PC-9 (cell line): ENCODE results near the gene PTCHD1. TPM values are rescaled to one million over a fixed set of nuclear protein-coding genes. Genes with fewer than 3 reads are reported as not detected.

Experiments used
- BruUV-seq: library from RNA; stranded (reverse); fragments of 400-500 nt; replicated peaks from 2 replicates; lab custom pipeline; 2021; lab: Mats Ljungman, UMichigan
- CTCF ChIA-PET: fragments of 300-600 bp; sonication (Branson Sonifier 250); formaldehyde crosslinking; loops from one replicate; lab custom pipeline; 2022; ENCODE audit warnings: antibody characterized with exemption; lab: Charles Lee
- POLR2A ChIA-PET: fragments of 300-600 bp; sonication (Branson Sonifier 250); formaldehyde crosslinking; loops from one replicate; lab custom pipeline; 2022; ENCODE audit warnings: antibody characterized with exemption; ENCODE audit not compliant: unreplicated experiment; lab: Charles Lee
- DNase-seq, 2 experiments: peaks; one replicate each; pipeline versions ENCODE4 v3.0.0 to v3.0.0-alpha.2; 2015 to 2022; ENCODE audit warnings: mixed read lengths in 1 of 2
- H2AFZ ChIP-seq: fragments of 200-600 bp; sonication (generic); 2 replicates; pipeline ENCODE4 v1.8.1; 2017; ENCODE audit warnings: antibody characterized with exemption
- H3F3A ChIP-seq: fragments of 200-600 bp; sonication (generic); 2 replicates; pipeline ENCODE4 v1.8.1; 2017; ENCODE audit warnings: antibody characterized with exemption, mild to moderate bottlenecking, low read depth; ENCODE audit not compliant: insufficient read depth
- H3K27ac ChIP-seq: fragments of 200-600 bp; sonication (generic); 2 replicates; pipeline ENCODE4 v1.6.1; 2016; ENCODE audit warnings: mixed run types
- H3K27me3 ChIP-seq: fragments of 200-600 bp; sonication (generic); 2 replicates; pipeline ENCODE4 v1.6.1; 2016; ENCODE audit warnings: low read depth, mixed run types; ENCODE audit not compliant: insufficient read depth
- H3K36me3 ChIP-seq: fragments of 200-600 bp; sonication (generic); 2 replicates; pipeline ENCODE4 v1.6.1; 2016; ENCODE audit warnings: low read depth, mixed run types
- H3K4me1 ChIP-seq: fragments of 200-600 bp; sonication (generic); replicated peaks from 2 replicates; pipeline ENCODE4 v1.6.1; 2016; ENCODE audit warnings: mixed run types; ENCODE audit not compliant: insufficient read depth
- H3K4me2 ChIP-seq: fragments of 200-600 bp; sonication (generic); 2 replicates; pipeline ENCODE4 v1.6.1; 2017; ENCODE audit warnings: mixed run types
- H3K4me3 ChIP-seq: fragments of 200-600 bp; sonication (generic); 2 replicates; pipeline ENCODE4 v1.6.1; 2016; ENCODE audit warnings: mixed run types
- H3K79me2 ChIP-seq: fragments of 200-600 bp; sonication (generic); 2 replicates; pipeline ENCODE4 v1.6.1; 2017; ENCODE audit warnings: low read depth, mixed run types
- H3K9me2 ChIP-seq: fragments of 200-600 bp; sonication (generic); 2 replicates; pipeline ENCODE4 v1.8.1; 2017; ENCODE audit warnings: mild to moderate bottlenecking; ENCODE audit not compliant: insufficient read depth
- H3K9me3 ChIP-seq: fragments of 200-600 bp; sonication (generic); 2 replicates; pipeline ENCODE4 v1.8.1; 2016; ENCODE audit warnings: low read depth; ENCODE audit not compliant: insufficient read depth
- H4K20me1 ChIP-seq: fragments of 200-600 bp; sonication (generic); 2 replicates; pipeline ENCODE4 v1.8.1; 2017; ENCODE audit not compliant: insufficient read depth
- EZH2 ChIP-seq: fragments of 200-600 bp; sonication (generic); IDR thresholded peaks from 2 replicates; pipeline ENCODE4 v1.8.0; 2017; ENCODE audit warnings: antibody characterized with exemption, low read depth
- intact Hi-C: fragments of 100-400 bp; cut with micrococcal nuclease; formaldehyde crosslinking; loops from one replicate; pipeline ENCODE4 v1.10.0; 2022; ENCODE audit not compliant: unreplicated experiment
- total RNA-seq: library from RNA; stranded (reverse); gene quantifications from 2 replicates; pipeline ENCODE4 v1.2.3, GENCODE V29; 2021
- TF ChIP-seq, protein P1 (sequence below): fragments of 200-600 bp; sonication (generic); conservative IDR thresholded peaks from 2 replicates; pipeline ENCODE4 v1.6.1; 2017; ENCODE audit warnings: mixed run types, antibody characterized with exemption, mild to moderate bottlenecking, moderate library complexity

PTCHD1 gene
- total RNA-seq, 1 experiment from 2014 or later = not detected

GRCh38 chrX:23338334-23338733, 3.7 kb downstream of the PTCHD1 start:
- no TSS peak for BruUV-seq
- TF ChIP-seq, protein P1, sequence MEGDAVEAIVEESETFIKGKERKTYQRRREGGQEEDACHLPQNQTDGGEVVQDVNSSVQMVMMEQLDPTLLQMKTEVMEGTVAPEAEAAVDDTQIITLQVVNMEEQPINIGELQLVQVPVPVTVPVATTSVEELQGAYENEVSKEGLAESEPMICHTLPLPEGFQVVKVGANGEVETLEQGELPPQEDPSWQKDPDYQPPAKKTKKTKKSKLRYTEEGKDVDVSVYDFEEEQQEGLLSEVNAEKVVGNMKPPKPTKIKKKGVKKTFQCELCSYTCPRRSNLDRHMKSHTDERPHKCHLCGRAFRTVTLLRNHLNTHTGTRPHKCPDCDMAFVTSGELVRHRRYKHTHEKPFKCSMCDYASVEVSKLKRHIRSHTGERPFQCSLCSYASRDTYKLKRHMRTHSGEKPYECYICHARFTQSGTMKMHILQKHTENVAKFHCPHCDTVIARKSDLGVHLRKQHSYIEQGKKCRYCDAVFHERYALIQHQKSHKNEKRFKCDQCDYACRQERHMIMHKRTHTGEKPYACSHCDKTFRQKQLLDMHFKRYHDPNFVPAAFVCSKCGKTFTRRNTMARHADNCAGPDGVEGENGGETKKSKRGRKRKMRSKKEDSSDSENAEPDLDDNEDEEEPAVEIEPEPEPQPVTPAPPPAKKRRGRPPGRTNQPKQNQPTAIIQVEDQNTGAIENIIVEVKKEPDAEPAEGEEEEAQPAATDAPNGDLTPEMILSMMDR = no peak
- TF ChIP-seq EZH2 = no peak
- CTCF ChIA-PET = no interaction called here

GRCh38 chrX:23341452-23341851, 6.8 kb downstream of the PTCHD1 start:
- intact Hi-C loops = no loop called here

More at GRCh38 chrX:23338334-23338733, 3.7 kb downstream of the PTCHD1 start:
- no peaks in the 10 kb centered on the region for H3K79me2 ChIP-seq
- H3K4me3 ChIP-seq = no peak overlapping the region
- no peaks in the 10 kb centered on the region for H3K4me1 ChIP-seq
- H3K9me3 ChIP-seq = no peaks in the 10 kb centered on the region
- no peaks in the 10 kb centered on the region for H3K27me3 ChIP-seq
- no peaks in the 10 kb centered on the region for H3F3A ChIP-seq
- no peak overlapping the region for H3K4me2 ChIP-seq
- no peaks in the 10 kb centered on the region for H3K9me2 ChIP-seq
- H3K27ac ChIP-seq = no peak overlapping the region
- H4K20me1 ChIP-seq = no peaks in the 10 kb centered on the region
- POLR2A ChIA-PET = no interaction called here
- no peaks in the 10 kb centered on the region for H3K36me3 ChIP-seq
- no peak for DNase-seq
- H2AFZ ChIP-seq = no peak overlapping the region
- intact Hi-C loops = no loop called here

DNA sequence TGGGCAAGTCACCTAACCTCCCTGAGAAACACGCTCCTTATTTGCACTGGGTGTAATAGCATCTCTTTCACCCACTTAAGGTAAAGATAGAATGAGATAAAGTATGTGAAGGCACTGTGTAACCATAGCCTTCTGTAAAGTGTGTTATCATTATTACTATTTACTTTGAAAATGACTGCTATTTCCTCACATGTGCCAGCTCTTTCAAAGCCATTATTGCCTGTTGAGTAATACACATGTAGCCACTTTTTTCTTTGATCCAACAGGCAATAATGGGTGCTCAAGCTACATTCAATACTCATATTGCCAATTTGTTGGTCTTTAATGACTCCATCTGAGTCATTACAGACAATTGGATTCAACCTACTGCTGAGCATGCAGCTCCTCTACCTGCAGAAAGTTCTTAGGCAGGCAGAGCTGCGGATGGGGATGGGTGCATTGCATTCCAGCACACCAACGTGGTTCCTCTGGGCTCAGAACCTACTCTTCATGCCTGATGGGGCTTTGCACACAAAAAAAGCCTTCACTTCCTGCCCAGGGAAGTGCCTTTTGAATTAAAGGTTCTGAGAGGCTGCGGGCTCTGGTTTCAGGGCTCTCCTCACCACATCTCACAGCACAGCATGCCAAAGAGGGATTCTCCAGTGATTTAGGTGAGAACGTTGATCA, 9.7 kb downstream of the PTCHD1 start:
- H3K36me3 ChIP-seq = no peaks in the 10 kb centered on the region
- H3K4me3 ChIP-seq = no peak overlapping the region
- intact Hi-C loops = no loop called here
- no peaks in the 10 kb centered on the region for H3K27me3 ChIP-seq
- no TSS peak for BruUV-seq
- H3K9me3 ChIP-seq = no peaks in the 10 kb centered on the region
- H3F3A ChIP-seq = no peaks in the 10 kb centered on the region
- TF ChIP-seq EZH2 = no peak
- TF ChIP-seq, protein P1 = no peak
- POLR2A ChIA-PET = no interaction called here
- no peaks in the 10 kb centered on the region for H3K9me2 ChIP-seq
- no peaks in the 10 kb centered on the region for H4K20me1 ChIP-seq
- no peak overlapping the region for H3K27ac ChIP-seq
- CTCF ChIA-PET = no interaction called here
- no peak overlapping the region for H2AFZ ChIP-seq
- no peaks in the 10 kb centered on the region for H3K79me2 ChIP-seq
- no peaks in the 10 kb centered on the region for H3K4me1 ChIP-seq
- H3K4me2 ChIP-seq = no peak overlapping the region
- no peak for DNase-seq

More at GRCh38 chrX:23341452-23341851, 6.8 kb downstream of the PTCHD1 start:
- Histone ChIP-seq H3K4me3 (no peak overlapping the region), H4K20me1 (no peaks in the 10 kb centered on the region), H3K4me1 (no peaks in the 10 kb centered on the region), H2AFZ (no peak overlapping the region), H3K9me3 (no peaks in the 10 kb centered on the region), H3K79me2 (no peaks in the 10 kb centered on the region), H3K27me3 (no peaks in the 10 kb centered on the region), H3K27ac (no peak overlapping the region), H3K9me2 (no peaks in the 10 kb centered on the region), H3K36me3 (no peaks in the 10 kb centered on the region), H3K4me2 (no peak overlapping the region), H3F3A (no peaks in the 10 kb centered on the region)
- POLR2A ChIA-PET = no interaction called here
- no peak for TF ChIP-seq EZH2
- TF ChIP-seq, protein P1 = no peak
- CTCF ChIA-PET = no interaction called here
- BruUV-seq = no TSS peak
- no peak for DNase-seq
